T47D (cell line): ENCODE data around the gene ARMCX4.
A peak's percentile ranks its signal among the peaks of the same experiment; 100 is the strongest.

ENCODE experiments used
- DNase-seq, 2 experiments: peaks; one replicate each; pipeline versions ENCODE4 v3.0.0 to v3.0.0-alpha.2; 2011 to 2012; ENCODE audit warnings: low read depth in 1 of 2, low spot score in 1 of 2
- JUND ChIP-seq: IDR thresholded peaks from 2 replicates; pipeline ENCODE4 v1.6.1; 2012; ENCODE audit warnings: low read depth
- in situ Hi-C: cut with HindIII; loops from 2 replicates; pipeline ENCODE4 v1.10.0; 2016; ENCODE audit warnings: low sequenced_read_pairs, low pct_unique_long_range_greater_than_20kb

ARMCX4 gene

GRCh38 chrX:101485212-101485949, at the start of gene ARMCX4:
Gene ARMCX4, plus strand, starts transcription at chrX:101485456. Its CDS starts 3,134 bp downstream, at chrX:101488590.
- in situ Hi-C loops: no loop called here

GRCh38 chrX:101442085-101442484, 43.2 kb upstream of the ARMCX4 start:
- in situ Hi-C loops: no loop called here
- no peak for DNase-seq
- TF ChIP-seq JUND: no peak

More at GRCh38 chrX:101485212-101485949, at the start of gene ARMCX4:
- peak; percentile 5 to 24 for DNase-seq
- TF ChIP-seq JUND: no peak

- in situ Hi-C loops: no loop called here
- DNase-seq: no peak
- TF ChIP-seq JUND: no peak
Measured at GRCh38 chrX:101449279-101449678, 36.0 kb upstream of the ARMCX4 start.

GRCh38 chrX:101450085-101450484, 35.2 kb upstream of the ARMCX4 start:
- TF ChIP-seq JUND: no peak
- in situ Hi-C loops: no loop called here
- peak in 1 of 2 experiments; percentile 73 for DNase-seq

GRCh38 chrX:101450961-101451360, 34.3 kb upstream of the ARMCX4 start:
- no peak for TF ChIP-seq JUND
- in situ Hi-C loops: no loop called here

GRCh38 chrX:101452056-101452455, 33.2 kb upstream of the ARMCX4 start:
- TF ChIP-seq JUND: peak; percentile 28; the same call in 1 of the 2 replicates
- in situ Hi-C loops: no loop called here
- peak in 1 of 2 experiments; percentile 38 for DNase-seq

More at GRCh38 chrX:101450961-101451360, 34.3 kb upstream of the ARMCX4 start:
- peak in 1 of 2 experiments; percentile 65 for DNase-seq

GRCh38 chrX:101460669-101461068, 24.6 kb upstream of the ARMCX4 start:
- TF ChIP-seq JUND: no peak
- in situ Hi-C loops: no loop called here
- peak in 1 of 2 experiments; percentile 23 for DNase-seq

- TF ChIP-seq JUND: no peak
- in situ Hi-C loops: no loop called here
- peak in 1 of 2 experiments; percentile 62 for DNase-seq
Measured at GRCh38 chrX:101462892-101463291, 22.4 kb upstream of the ARMCX4 start.

- in situ Hi-C loops: no loop called here
- TF ChIP-seq JUND: no peak
- DNase-seq: no peak
Measured at GRCh38 chrX:101478366-101478765, 6.9 kb upstream of the ARMCX4 start.

- in situ Hi-C loops: no loop called here
- no peak for TF ChIP-seq JUND
- DNase-seq: no peak
Measured at GRCh38 chrX:101482296-101482695, 3.0 kb upstream of the ARMCX4 start.

- DNase-seq: no peak
- TF ChIP-seq JUND: no peak
- in situ Hi-C loops: no loop called here
Measured at GRCh38 chrX:101483705-101484104, 1.6 kb upstream of the ARMCX4 start.

- no peak for TF ChIP-seq JUND
- DNase-seq: no peak
- in situ Hi-C loops: no loop called here
Measured at GRCh38 chrX:101484135-101484534, 1.1 kb upstream of the ARMCX4 start.

- DNase-seq: no peak
- TF ChIP-seq JUND: no peak
- in situ Hi-C loops: no loop called here
Measured at GRCh38 chrX:101488796-101489195, 3.5 kb downstream of the ARMCX4 start.

GRCh38 chrX:101491943-101492342, 6.7 kb downstream of the ARMCX4 start:
- TF ChIP-seq JUND: no peak
- in situ Hi-C loops: no loop called here
- DNase-seq: no peak
